GM12865 (cell line): ENCODE measurements around the gene SHC4.
A peak's percentile ranks its signal among the peaks of the same experiment; 100 is the strongest.
"Not testable (repeated sequence)": the region's sequence is repeated elsewhere in the genome, so short reads cannot be mapped to it uniquely, and the experiment has no call there.

Experiments
- DNase-seq: peaks from one replicate; pipeline ENCODE4 v3.0.0; 2010; ENCODE audit warnings: low read depth
- H3K4me3 ChIP-seq: 2 replicates; pipeline ENCODE4 v1.5.1; 2011; ENCODE audit warnings: mild to moderate bottlenecking, low read depth, low read length, control low read depth
- TF ChIP-seq, protein P1 (sequence below): IDR thresholded peaks from 2 replicates; pipeline ENCODE4 v1.5.1; 2011; ENCODE audit warnings: low read length, control low read depth, low read depth, inconsistent platforms; ENCODE audit not compliant: insufficient read depth; ENCODE audit errors: missing control alignments

SHC4 gene

DNA sequence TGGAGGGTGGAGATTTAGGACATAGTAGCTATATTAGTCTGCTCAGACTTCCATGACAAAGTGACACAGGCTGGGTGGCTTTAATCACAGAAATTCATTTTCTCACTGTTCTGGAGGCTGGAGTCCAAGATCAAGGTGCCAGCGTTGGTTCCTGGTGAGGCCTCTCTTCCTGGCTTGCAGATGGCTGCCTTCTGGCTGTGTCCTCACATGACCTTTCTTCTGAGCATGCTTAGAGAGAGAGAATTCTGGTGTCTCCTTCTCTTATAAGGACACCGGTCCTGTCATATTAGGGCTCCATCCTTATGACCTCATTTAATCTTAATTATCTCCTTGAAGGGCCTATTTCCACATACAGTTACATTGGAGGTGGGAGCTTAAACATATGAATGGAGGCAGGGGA lies 14.9 kb upstream of the SHC4 start:
- H3K4me3 ChIP-seq: no peak overlapping the region
- DNase-seq: no peak
- TF ChIP-seq, protein P1, sequence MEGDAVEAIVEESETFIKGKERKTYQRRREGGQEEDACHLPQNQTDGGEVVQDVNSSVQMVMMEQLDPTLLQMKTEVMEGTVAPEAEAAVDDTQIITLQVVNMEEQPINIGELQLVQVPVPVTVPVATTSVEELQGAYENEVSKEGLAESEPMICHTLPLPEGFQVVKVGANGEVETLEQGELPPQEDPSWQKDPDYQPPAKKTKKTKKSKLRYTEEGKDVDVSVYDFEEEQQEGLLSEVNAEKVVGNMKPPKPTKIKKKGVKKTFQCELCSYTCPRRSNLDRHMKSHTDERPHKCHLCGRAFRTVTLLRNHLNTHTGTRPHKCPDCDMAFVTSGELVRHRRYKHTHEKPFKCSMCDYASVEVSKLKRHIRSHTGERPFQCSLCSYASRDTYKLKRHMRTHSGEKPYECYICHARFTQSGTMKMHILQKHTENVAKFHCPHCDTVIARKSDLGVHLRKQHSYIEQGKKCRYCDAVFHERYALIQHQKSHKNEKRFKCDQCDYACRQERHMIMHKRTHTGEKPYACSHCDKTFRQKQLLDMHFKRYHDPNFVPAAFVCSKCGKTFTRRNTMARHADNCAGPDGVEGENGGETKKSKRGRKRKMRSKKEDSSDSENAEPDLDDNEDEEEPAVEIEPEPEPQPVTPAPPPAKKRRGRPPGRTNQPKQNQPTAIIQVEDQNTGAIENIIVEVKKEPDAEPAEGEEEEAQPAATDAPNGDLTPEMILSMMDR: no peak

DNA sequence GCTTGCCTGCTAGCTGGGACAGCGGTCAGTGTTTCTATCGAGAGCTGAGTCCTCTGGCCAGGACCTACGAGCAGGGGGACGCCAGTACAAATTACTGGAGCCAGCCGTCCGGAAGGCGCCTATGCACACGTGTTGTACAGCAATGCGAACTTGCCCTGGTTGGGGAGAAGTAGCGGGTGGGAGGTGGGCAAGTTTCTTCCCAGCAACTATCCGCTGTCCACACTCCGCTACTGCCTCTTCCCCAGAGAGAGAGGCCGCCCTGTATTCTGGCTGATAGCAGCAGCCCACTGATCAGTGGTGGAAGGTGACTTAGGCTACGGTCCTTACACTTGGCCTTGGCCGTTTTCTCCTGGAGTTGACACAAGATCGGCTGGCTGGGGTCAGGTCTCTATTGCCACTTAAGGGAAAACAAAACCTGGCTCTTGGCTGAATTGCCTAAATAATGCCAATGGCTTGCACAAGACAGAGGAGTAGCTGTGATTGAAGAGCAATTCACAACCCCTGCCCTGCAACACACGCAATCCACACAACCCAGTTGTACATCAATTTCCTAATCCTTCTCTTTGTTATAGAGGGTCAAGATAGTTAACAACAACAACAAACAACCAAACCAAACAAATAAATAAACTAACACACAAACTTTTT lies 12.8 kb upstream of the SHC4 start:
- DNase-seq: no peak
- no peak overlapping the region for H3K4me3 ChIP-seq
- TF ChIP-seq, protein P1: no peak

DNA sequence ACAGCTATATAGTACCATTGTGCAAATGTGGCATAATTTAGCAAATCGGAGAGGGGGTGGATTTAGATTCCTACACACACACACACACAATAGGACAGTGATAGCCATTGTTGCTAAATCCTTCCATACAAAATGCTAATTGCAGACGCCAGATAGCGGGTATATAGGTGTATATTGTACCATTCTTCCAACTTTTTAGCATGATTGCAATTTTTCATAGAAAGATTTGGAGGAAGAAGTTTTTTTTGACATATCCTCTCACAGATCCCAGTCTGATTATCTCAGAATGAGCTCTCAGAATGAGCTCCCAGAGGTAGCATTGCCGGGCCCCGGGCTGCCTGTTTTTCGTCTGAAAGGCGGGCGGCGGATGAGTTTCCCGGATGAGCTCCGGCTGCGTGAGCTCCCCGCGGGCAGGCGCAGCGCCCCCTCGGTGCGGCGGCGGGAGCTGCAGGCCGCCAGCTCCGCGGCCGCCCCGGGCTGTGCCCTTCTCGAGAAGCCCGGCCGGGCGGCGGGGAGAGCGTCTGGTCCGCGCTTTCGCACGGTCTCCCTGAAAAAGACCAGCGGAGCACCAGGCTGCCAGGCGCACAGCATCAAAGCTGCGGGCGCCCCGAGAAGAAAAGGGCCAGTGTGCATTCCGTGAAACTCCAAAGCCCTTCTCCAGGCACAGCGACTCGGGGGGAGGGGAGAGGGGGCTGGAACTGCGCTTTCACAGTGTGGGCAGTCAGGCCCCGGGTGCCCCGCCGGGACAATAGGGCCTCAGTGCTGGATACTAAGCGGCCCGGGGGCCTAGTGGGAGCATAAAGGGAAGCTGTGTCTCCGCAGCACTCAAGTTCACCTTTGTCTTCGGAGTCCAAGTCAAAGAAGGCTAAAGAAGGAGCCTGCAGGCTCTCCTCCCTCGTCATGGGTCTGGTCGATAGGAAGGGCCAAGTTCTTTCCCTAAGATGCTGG lies 12.0 kb upstream of the SHC4 start:
- TF ChIP-seq, protein P1: peak; percentile 85
- peak overlapping the region; percentile 57 for H3K4me3 ChIP-seq
- peak; percentile 83 for DNase-seq

DNA sequence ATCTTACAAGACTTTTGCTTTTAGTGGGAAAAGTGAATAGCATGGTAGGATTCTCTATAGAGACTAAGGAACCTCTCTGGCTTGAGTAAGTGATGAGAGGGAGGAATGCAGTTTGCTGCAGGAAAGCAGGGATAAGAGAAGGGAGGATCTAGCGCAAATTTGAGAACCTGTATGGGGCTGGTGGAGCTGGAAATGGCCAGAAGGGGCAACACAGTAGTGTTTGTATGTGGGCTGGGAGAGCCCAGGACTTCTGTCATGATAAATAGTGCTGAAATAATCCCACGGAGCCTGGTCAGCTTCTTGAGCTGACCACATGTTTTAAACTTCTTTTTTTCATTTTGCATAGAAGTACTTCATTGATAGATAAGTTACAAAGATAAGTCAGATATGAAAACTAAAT lies 11.2 kb upstream of the SHC4 start:
- TF ChIP-seq, protein P1: no peak
- no peak overlapping the region for H3K4me3 ChIP-seq
- no peak for DNase-seq

DNA sequence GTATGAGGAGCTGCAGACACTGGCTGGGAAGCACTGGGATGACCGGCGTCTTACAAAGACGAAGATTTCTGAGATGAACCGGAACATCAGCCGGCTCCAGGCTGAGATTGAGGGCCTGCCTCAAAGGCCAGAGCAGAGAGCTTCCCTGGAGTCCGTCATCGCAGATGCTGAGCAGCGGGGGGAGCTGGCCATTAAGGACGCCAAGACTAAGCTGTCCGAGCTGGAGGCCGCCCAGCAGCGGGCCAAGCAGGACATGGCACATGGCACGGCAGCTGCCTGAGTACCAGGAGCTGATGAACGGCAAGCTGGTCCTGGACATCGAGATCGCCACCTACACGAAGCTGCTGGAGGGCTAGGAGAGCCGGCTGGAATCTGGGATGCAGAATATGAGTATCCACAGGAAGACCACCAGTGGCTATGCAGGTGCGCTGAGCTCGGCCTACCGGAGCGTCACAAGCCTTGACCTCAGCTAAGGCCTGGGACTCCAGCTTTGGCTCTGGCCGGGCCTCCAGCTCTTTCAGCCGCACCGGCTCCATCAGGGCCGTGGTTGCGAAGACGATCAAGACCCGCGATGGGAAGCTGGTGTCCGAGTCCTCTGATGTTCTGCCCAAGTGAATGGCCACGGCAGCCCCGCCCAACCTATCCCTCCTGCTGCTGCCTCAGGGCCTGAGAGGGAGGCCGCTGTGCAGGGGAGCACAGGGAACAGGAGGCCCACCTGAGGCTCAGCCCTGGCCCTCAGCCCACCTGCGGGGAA lies 9.2 kb upstream of the SHC4 start:
- no peak for DNase-seq
- no peak overlapping the region for H3K4me3 ChIP-seq
- TF ChIP-seq, protein P1: no peak

DNA sequence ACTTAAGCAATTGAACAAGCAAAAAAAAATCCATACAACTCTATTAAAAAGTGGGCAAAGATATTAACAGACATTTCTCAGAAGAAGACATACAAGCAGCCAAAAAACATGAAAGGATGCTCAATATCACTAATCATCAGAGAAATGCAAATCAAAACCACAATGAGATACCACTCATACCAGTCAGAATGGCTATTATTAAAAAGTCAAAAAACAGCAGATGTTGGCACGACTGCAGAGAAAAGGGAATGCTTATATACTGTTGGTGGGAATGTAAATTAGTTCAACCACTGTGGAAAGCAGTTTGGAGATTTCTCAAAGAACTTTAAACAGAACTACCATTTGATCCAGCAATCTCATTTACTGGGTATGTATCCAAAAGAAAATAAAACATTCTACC lies 7.2 kb upstream of the SHC4 start:
- H3K4me3 ChIP-seq, DNase-seq: not testable (repeated sequence)

DNA sequence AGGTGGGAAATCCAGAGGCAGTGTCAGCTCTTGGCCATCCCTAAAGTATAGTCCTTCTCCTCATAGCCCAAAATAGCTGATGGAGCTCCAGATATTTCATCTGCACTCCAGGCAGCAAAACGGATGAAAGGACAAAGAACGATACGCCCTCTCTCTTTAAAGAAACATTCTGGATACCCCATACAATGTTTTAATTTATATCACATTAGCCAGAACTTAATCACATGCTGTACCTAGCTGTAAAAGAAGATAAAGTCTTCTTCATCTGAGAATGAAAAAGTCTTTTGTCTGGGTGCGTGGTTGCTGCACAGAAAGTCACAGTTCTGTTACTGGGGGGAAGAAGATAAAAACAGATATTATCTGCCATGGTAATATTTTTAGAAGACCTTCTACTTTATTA lies 4.3 kb upstream of the SHC4 start:
- no peak for DNase-seq
- TF ChIP-seq, protein P1: no peak
- no peak overlapping the region for H3K4me3 ChIP-seq
